Naive thymus-derived CD4-positive, alpha-beta T cell (primary cell): ENCODE measurements around the gene BBLN. TPM values are rescaled to one million over a fixed set of nuclear protein-coding genes. Genes with fewer than 3 reads are reported as not detected.
"Not testable (repeated sequence)": the region's sequence is repeated elsewhere in the genome, so short reads cannot be mapped to it uniquely, and the experiment has no call there.

Experiments used
- ATAC-seq: fragments of 150-1000 bp; cut with Tn5 transposase; 2 replicates; pipeline ENCODE4 v1.10.0; 2021; ENCODE audit warnings: mild to moderate bottlenecking, moderate library complexity
- CTCF ChIA-PET: fragments of 350-600 bp; sonication (Branson Sonifier 250); formaldehyde crosslinking; loops from one replicate; lab custom pipeline; 2021; ENCODE audit warnings: antibody characterized with exemption; lab: Charles Lee
- POLR2A ChIA-PET: fragments of 350-600 bp; sonication (Branson Sonifier 250); formaldehyde crosslinking; loops from one replicate; lab custom pipeline; 2021; ENCODE audit warnings: antibody characterized with exemption, inconsistent platforms; lab: Charles Lee
- DNase-seq, 9 donors: peaks; one replicate each; pipeline versions ENCODE4 v3.0.0 to v3.0.0-alpha.2; 2020 to 2022; ENCODE audit warnings: mixed read lengths in 1 of 9
- H3K27ac ChIP-seq: one replicate; pipeline ENCODE4 v1.7.0; 2013; ENCODE audit warnings: mild to moderate bottlenecking, low read depth, low read length, moderate library complexity
- H3K27me3 ChIP-seq, 2 donors: one replicate each; pipeline ENCODE4 v1.7.0; 2013; ENCODE audit warnings: low read length in 2 of 2, mild to moderate bottlenecking in 2 of 2, moderate library complexity in 2 of 2; ENCODE audit not compliant: control insufficient read depth in 2 of 2, insufficient read depth in 2 of 2
- H3K36me3 ChIP-seq, 3 experiments: 1 replicate in 2 of 3; 2 replicates in 1 of 3; pipeline ENCODE4 v1.7.0; 2013; ENCODE audit warnings: low read length in 3 of 3, mild to moderate bottlenecking in 3 of 3, moderate library complexity in 1 of 3; ENCODE audit not compliant: insufficient read depth in 3 of 3, control insufficient read depth in 2 of 3
- H3K4me1 ChIP-seq, 2 donors: one replicate each; pipeline ENCODE4 v1.7.0; 2013; ENCODE audit warnings: low read length in 2 of 2, mild to moderate bottlenecking in 2 of 2, moderate library complexity in 1 of 2; ENCODE audit not compliant: control insufficient read depth in 2 of 2, insufficient read depth in 2 of 2
- H3K4me3 ChIP-seq: 2 replicates; pipeline ENCODE4 v1.7.0; 2013; ENCODE audit warnings: mild to moderate bottlenecking, low read length
- H3K9me3 ChIP-seq, 3 experiments: 1 replicate in 2 of 3; 2 replicates in 1 of 3; pipeline ENCODE4 v1.7.0; 2013; ENCODE audit warnings: low read length in 3 of 3; ENCODE audit not compliant: control insufficient read depth in 2 of 3
- H3K27ac Mint-ChIP-seq, 9 donors: one replicate each; pipeline ENCODE4 v1.8.0; 2020 to 2022; ENCODE audit warnings: mixed read lengths in 9 of 9, mild to moderate bottlenecking in 8 of 9, moderate library complexity in 5 of 9, inconsistent platforms in 2 of 9
- H3K27me3 Mint-ChIP-seq, 5 donors: one replicate each; pipeline ENCODE4 v1.8.0; 2021 to 2022; ENCODE audit warnings: mixed read lengths in 5 of 5, mild to moderate bottlenecking in 1 of 5
- H3K36me3 Mint-ChIP-seq, 5 donors: one replicate each; pipeline ENCODE4 v1.8.0; 2020 to 2022; ENCODE audit warnings: mixed read lengths in 5 of 5, mild to moderate bottlenecking in 3 of 5, inconsistent platforms in 1 of 5
- H3K4me1 Mint-ChIP-seq, 7 donors: one replicate each; pipeline ENCODE4 v1.8.0; 2020 to 2022; ENCODE audit warnings: mixed read lengths in 7 of 7, mild to moderate bottlenecking in 3 of 7, inconsistent platforms in 1 of 7
- H3K4me3 Mint-ChIP-seq, 10 donors: one replicate each; pipeline ENCODE4 v1.8.0; 2020 to 2022; ENCODE audit warnings: mild to moderate bottlenecking in 10 of 10, mixed read lengths in 10 of 10, moderate library complexity in 6 of 10, inconsistent platforms in 2 of 10
- H3K9me3 Mint-ChIP-seq, 11 donors: one replicate each; pipeline ENCODE4 v1.8.0; 2020 to 2022; ENCODE audit warnings: mixed read lengths in 11 of 11, mild to moderate bottlenecking in 4 of 11, inconsistent platforms in 1 of 11, moderate library complexity in 1 of 11
- intact Hi-C, 2 donors: fragments of 100-400 bp; cut with micrococcal nuclease; formaldehyde crosslinking; loops; one replicate each; pipeline ENCODE4 v1.15.1; 2023
- polyA plus RNA-seq, 2 donors: library from polyadenylated mRNA; unstranded; fragments of 300-500 nt; fragmentation: Illumina TruSeq; gene quantifications; one replicate each; pipeline ENCODE4 v1.2.3, GENCODE V29; 2021
- total RNA-seq, 6 experiments: library from RNA in 5 of 6; stranded (reverse) in 5 of 6; gene quantifications; 1 replicate in 5 of 6; 2 replicates in 1 of 6; pipeline ENCODE4 v1.2.3 and lab custom pipeline; 2021 to 2026

BBLN gene
- total and polyA plus RNA-seq, 7 experiments from 2014 or later, result 42.7 to 102 (median 53.2) TPM

GRCh38 chr9:128127568-128127989 is 32.5 kb upstream of the BBLN start, which contains the start of gene PTGES2:
Gene PTGES2 (minus strand): TSS chr9:128127729. CDS start chr9:128127717, 12 bp downstream.
- DNase-seq (peak; percentile 74 to 88 (median 83)), ATAC-seq (peak; percentile 82)
- peak within 1 kb of the TSS; percentile 97 to 100 (median 99) for H3K27ac Mint-ChIP-seq
- Histone ChIP-seq H3K27me3 (no peaks in the 10 kb centered on the region), H3K27ac (peak within 1 kb of the TSS; percentile 98), H3K4me1 (peaks cover 16 to 20% of the 10 kb centered on the region in 2 donors), H3K36me3 (peaks cover 0 to 34% (median 0%) of the 10 kb centered on the region in 3 experiments), H3K9me3 (no peaks in the 10 kb centered on the region), H3K4me3 (peak within 1 kb of the TSS; percentile 99)
- H3K4me1 Mint-ChIP-seq, result peaks cover 22 to 44% (median 32%) of the 10 kb centered on the region in 7 donors
- H3K4me3 Mint-ChIP-seq, result peak within 1 kb of the TSS; percentile 93 to 99 (median 98)
- H3K27me3 Mint-ChIP-seq, result peaks cover 0 to 18% (median 0%) of the 10 kb centered on the region in 5 donors
- intact Hi-C loops, result loop anchor here (1.0 to 10.0 kb wide), 5 partner anchors 59 to 1140 kb away; partner anchors contain the start of genes CIZ1 (in 1 of the 2), DPM2 (in 1 of the 2), SH2D3C (in 1 of the 2) and SLC25A25 (in 1 of the 2)
- ChIA-PET CTCF (no interaction called here), POLR2A (interaction anchor here (1.5 to 3.0 kb wide), 2 partner anchors 31 to 148 kb away, joined by 5 to 27 read pairs; partner anchors contain the start of genes BBLN, GOLGA2 and SWI5)
- H3K36me3 Mint-ChIP-seq, result peaks cover 0 to 4% (median 0%) of the 10 kb centered on the region in 5 donors
- H3K9me3 Mint-ChIP-seq, result peaks cover 0 to 4% (median 0%) of the 10 kb centered on the region in 11 donors

GRCh38 chr9:128127990-128128835 is 31.9 kb upstream of the BBLN start:
- POLR2A ChIA-PET, result interaction anchor here (0.9 to 3.0 kb wide), 7 partner anchors 11 to 148 kb away, joined by 3 to 27 read pairs (median 5); partner anchors contain the start of genes BBLN, CIZ1, GOLGA2 and SWI5
- peak; percentile 89 for ATAC-seq

DNA sequence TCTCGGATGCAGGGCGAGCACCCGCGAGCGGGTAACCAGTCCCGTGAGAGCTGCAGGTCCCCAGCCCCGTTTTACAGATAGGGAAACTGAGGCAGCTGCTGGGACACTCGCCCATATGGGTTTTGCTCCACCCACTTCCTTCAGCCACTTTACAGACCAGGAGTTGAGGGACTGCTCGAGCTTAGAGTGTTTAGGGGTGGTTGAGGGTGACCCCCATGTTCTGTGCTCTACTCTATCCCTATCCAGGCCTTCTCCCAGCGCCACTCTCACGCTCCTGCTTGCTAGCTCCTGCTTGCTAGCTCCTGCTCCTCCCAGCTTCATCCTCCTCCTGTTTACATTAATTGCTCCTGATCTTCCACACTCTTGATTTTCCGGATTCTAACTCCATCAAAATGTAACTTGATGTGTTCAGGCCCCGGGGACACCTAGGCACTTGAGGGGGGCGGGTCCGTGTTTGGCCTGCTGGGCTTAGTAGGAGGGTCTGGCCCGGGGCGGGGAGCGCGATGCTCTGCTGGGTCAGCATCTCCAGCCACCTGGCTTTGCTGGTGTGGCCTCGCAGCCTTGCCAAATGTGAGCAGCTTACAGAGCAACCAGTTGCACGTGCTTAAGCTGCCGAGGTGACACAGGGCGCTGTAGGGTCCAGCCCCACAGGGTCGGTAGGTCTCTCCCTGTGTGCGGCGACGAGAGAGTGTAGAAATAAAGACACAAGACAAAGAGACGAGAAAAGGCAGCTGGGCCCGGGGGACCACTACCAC is 31.1 kb upstream of the BBLN start:
- Mint-ChIP-seq H3K4me1 (peaks cover 22 to 44% (median 40%) of the 10 kb centered on the region in 7 donors), H3K4me3 (peak overlapping the region; percentile 93 to 99 (median 98)), H3K27ac (peak overlapping the region; percentile 74 to 100 (median 97)), H3K9me3 (peaks cover 0 to 4% (median 0%) of the 10 kb centered on the region in 11 donors), H3K27me3 (peaks cover 0 to 32% (median 8%) of the 10 kb centered on the region in 5 donors), H3K36me3 (no peaks in the 10 kb centered on the region)
- intact Hi-C loops, result loop anchor here (1.0 to 10.0 kb wide), 16 partner anchors 12 to 1142 kb away; partner anchors contain the start of genes BBLN (in 2 of the 2), PTRH1 (in 2 of the 2), CIZ1 (in 1 of the 2) and COQ4 (in 1 of the 2)
- H3K9me3 ChIP-seq, result no peaks in the 10 kb centered on the region
- H3K4me3 ChIP-seq, result peak overlapping the region; percentile 99
- H3K27me3 ChIP-seq, result no peaks in the 10 kb centered on the region
- H3K4me1 ChIP-seq, result peaks cover 16 to 20% of the 10 kb centered on the region in 2 donors
- CTCF ChIA-PET, result interaction anchor here (0.6 to 1.7 kb wide), 7 partner anchors 9 to 63 kb away, joined by 3 to 13 read pairs (median 4); no protein-coding TSS in a partner anchor
- DNase-seq, result no peak
- peaks cover 0 to 20% (median 0%) of the 10 kb centered on the region in 3 experiments for H3K36me3 ChIP-seq
- POLR2A ChIA-PET, result interaction anchor here (0.9 to 3.0 kb wide), 8 partner anchors 11 to 147 kb away, joined by 3 to 27 read pairs (median 4); partner anchors contain the start of genes BBLN, CIZ1, GOLGA2 and SWI5
- no peak for ATAC-seq
- H3K27ac ChIP-seq, result peak overlapping the region; percentile 98

More at GRCh38 chr9:128127990-128128835, 31.9 kb upstream of the BBLN start:
- peak; percentile 81 to 96 (median 93) for DNase-seq
- CTCF ChIA-PET, result interaction anchor here (0.6 to 1.7 kb wide), 7 partner anchors 8 to 79 kb away, joined by 3 to 13 read pairs (median 4); no protein-coding TSS in a partner anchor
- intact Hi-C loops, result loop anchor here (1.0 to 10.0 kb wide), 18 partner anchors 11 to 1141 kb away; partner anchors contain the start of genes BBLN (in 2 of the 2), CIZ1 (in 2 of the 2), PTRH1 (in 2 of the 2) and COQ4 (in 1 of the 2)
- peaks cover 22 to 44% (median 35%) of the 10 kb centered on the region in 7 donors for H3K4me1 Mint-ChIP-seq
- peaks cover 0 to 4% (median 0%) of the 10 kb centered on the region in 5 donors for H3K36me3 Mint-ChIP-seq
- no peaks in the 10 kb centered on the region for H3K9me3 ChIP-seq
- peaks cover 0 to 28% (median 0%) of the 10 kb centered on the region in 3 experiments for H3K36me3 ChIP-seq
- H3K27me3 Mint-ChIP-seq, result peaks cover 0 to 24% (median 3%) of the 10 kb centered on the region in 5 donors
- H3K4me1 ChIP-seq, result peaks cover 16 to 20% of the 10 kb centered on the region in 2 donors
- H3K27ac ChIP-seq, result peak overlapping the region; percentile 98
- H3K4me3 ChIP-seq, result peak overlapping the region; percentile 99
- peak overlapping the region; percentile 97 to 100 (median 99) for H3K27ac Mint-ChIP-seq
- no peaks in the 10 kb centered on the region for H3K27me3 ChIP-seq
- peak overlapping the region; percentile 93 to 99 (median 98) for H3K4me3 Mint-ChIP-seq
- peaks cover 0 to 4% (median 0%) of the 10 kb centered on the region in 11 donors for H3K9me3 Mint-ChIP-seq

DNA sequence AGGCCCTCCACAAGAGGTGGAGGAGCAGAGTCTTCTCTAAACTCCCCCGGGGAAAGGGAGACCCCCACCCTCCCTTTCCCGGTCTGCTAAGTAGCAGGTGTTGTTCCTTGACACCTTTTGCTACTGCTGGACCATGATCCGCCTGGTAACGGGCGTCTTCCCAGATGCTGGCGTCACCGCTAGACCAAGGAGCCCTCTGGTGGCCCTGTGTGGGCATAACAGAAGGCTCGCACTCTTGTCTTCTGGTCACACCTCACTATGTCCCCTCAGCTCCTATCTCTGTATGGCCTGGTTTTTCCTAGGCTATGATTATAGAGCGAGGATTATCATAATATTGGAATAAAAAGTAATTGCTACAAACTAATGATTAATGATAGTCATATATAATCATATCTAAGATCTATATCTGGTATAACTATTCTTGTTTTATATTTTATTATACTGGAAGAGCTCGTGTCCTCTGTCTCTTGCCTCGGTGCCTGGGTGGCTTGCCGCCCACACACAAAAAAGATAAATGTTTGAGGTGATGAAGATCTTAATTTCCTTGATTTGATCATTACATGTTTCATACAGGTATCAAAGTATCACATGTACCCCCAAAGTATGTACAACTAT is 30.0 kb upstream of the BBLN start:
- POLR2A ChIA-PET, result interaction anchor here (1.1 to 3.0 kb wide), 2 partner anchors 11 to 28 kb away, joined by 3 to 27 read pairs; partner anchors contain the start of gene BBLN

GRCh38 chr9:128130651-128131050 is 29.4 kb upstream of the BBLN start:
- H3K9me3 Mint-ChIP-seq, H3K9me3 ChIP-seq, DNase-seq, H3K27me3 ChIP-seq, H3K4me3 ChIP-seq, H3K27ac Mint-ChIP-seq, POLR2A ChIA-PET, intact Hi-C loops, H3K36me3 ChIP-seq, CTCF ChIA-PET, H3K27ac ChIP-seq, ATAC-seq, H3K36me3 Mint-ChIP-seq: not testable (repeated sequence)
- H3K4me1 Mint-ChIP-seq, result peaks cover 18 to 37% (median 32%) of the 10 kb centered on the region in 7 donors
- H3K4me1 ChIP-seq, result peaks cover 13 to 15% of the 10 kb centered on the region in 2 donors
- H3K4me3 Mint-ChIP-seq, result peak overlapping the region in 1 of 10 donors; percentile 97
- H3K27me3 Mint-ChIP-seq, result peaks cover 0 to 47% (median 8%) of the 10 kb centered on the region in 5 donors

More for the DNA sequence above, 30.0 kb upstream of the BBLN start:
- H3K4me3 Mint-ChIP-seq, result peak overlapping the region; percentile 57 to 99 (median 96)
- H3K4me1 Mint-ChIP-seq, result peaks cover 20 to 40% (median 36%) of the 10 kb centered on the region in 7 donors
- H3K27me3 ChIP-seq, H3K9me3 ChIP-seq, H3K36me3 Mint-ChIP-seq, H3K9me3 Mint-ChIP-seq, ATAC-seq, CTCF ChIA-PET, H3K4me3 ChIP-seq, H3K27ac ChIP-seq: not testable (repeated sequence)
- peak in 5 of 9 donors; percentile 30 to 54 (median 36) for DNase-seq
- intact Hi-C loops, result loop anchor here (2.0 to 10.0 kb wide), 7 partner anchors 61 to 1143 kb away; partner anchors contain the start of genes CIZ1 (in 1 of the 2), COQ4 (in 1 of the 2), DPM2 (in 1 of the 2) and SH2D3C (in 1 of the 2)
- H3K27me3 Mint-ChIP-seq, result peaks cover 0 to 41% (median 8%) of the 10 kb centered on the region in 5 donors
- peaks cover 16 to 19% of the 10 kb centered on the region in 2 donors for H3K4me1 ChIP-seq
- H3K27ac Mint-ChIP-seq, result peak overlapping the region in 4 of 9 donors; percentile 62 to 83 (median 78)
- peaks cover 0 to 10% (median 0%) of the 10 kb centered on the region in 3 experiments for H3K36me3 ChIP-seq
